KMS-11 (cell line): ENCODE results near the gene WDFY2.

Source experiments
- H2AFZ ChIP-seq: fragments of 200-600 bp; sonication (generic); 2 replicates; pipeline ENCODE4 v1.6.1; 2016; ENCODE audit warnings: antibody characterized with exemption, mixed run types, low read depth
- H3K27ac ChIP-seq: fragments of 200-600 bp; sonication (generic); 2 replicates; pipeline ENCODE4 v1.6.1; 2016; ENCODE audit warnings: mild to moderate bottlenecking, mixed run types
- H3K27me3 ChIP-seq: fragments of 200-600 bp; sonication (generic); 2 replicates; pipeline ENCODE4 v1.6.1; 2017; ENCODE audit warnings: mild to moderate bottlenecking, low read depth, mixed run types, moderate library complexity; ENCODE audit not compliant: insufficient read depth
- H3K36me3 ChIP-seq: fragments of 200-600 bp; sonication (generic); 2 replicates; pipeline ENCODE4 v1.6.1; 2017; ENCODE audit warnings: mild to moderate bottlenecking, mixed run types; ENCODE audit not compliant: insufficient read depth
- H3K4me1 ChIP-seq: fragments of 200-600 bp; sonication (generic); 2 replicates; pipeline ENCODE4 v1.6.1; 2016; ENCODE audit warnings: mild to moderate bottlenecking, low read depth, mixed run types; ENCODE audit not compliant: poor library complexity, severe bottlenecking
- H3K4me2 ChIP-seq: fragments of 200-600 bp; sonication (generic); 2 replicates; pipeline ENCODE4 v1.7.0; 2016; ENCODE audit warnings: mild to moderate bottlenecking, mixed run types
- H3K4me3 ChIP-seq: fragments of 200-600 bp; sonication (generic); IDR thresholded peaks from 2 replicates; pipeline ENCODE4 v1.6.1; 2017; ENCODE audit warnings: low read depth, low read length, mixed read lengths; ENCODE audit not compliant: insufficient read depth
- H3K79me2 ChIP-seq: fragments of 200-600 bp; sonication (generic); 2 replicates; pipeline ENCODE4 v1.6.1; 2016; ENCODE audit warnings: low read depth, mixed run types; ENCODE audit not compliant: insufficient read depth
- H3K9ac ChIP-seq: fragments of 200-600 bp; sonication (generic); 2 replicates; pipeline ENCODE4 v1.6.1; 2016; ENCODE audit warnings: mild to moderate bottlenecking, mixed run types
- H4K20me1 ChIP-seq: fragments of 200-600 bp; sonication (generic); 2 replicates; pipeline ENCODE4 v1.6.1; 2016; ENCODE audit warnings: mild to moderate bottlenecking, mixed run types; ENCODE audit not compliant: insufficient read depth
- CTCF ChIP-seq: fragments of 200-600 bp; sonication (generic); conservative IDR thresholded peaks from 2 replicates; pipeline ENCODE4 v1.6.1; 2017; ENCODE audit warnings: low read depth, mild to moderate bottlenecking, antibody characterized with exemption, low read length, moderate library complexity, mixed read lengths

The WDFY2 gene

GRCh38 chr13:51785712-51786424 is 201.6 kb downstream of the WDFY2 start:
- Histone ChIP-seq H3K27ac (no peak overlapping the region), H3K4me2 (no peak overlapping the region), H2AFZ (no peak overlapping the region), H3K9ac (no peak overlapping the region), H3K79me2 (no peaks in the 10 kb centered on the region), H3K36me3 (no peaks in the 10 kb centered on the region), H3K27me3 (no peaks in the 10 kb centered on the region), H3K4me3 (no peak overlapping the region), H4K20me1 (no peaks in the 10 kb centered on the region), H3K4me1 (no peaks in the 10 kb centered on the region)
- TF ChIP-seq CTCF, result no peak

- Histone ChIP-seq H2AFZ (no peak overlapping the region), H3K4me3 (no peak overlapping the region)
Measured at GRCh38 chr13:51786425-51787265, 202.4 kb downstream of the WDFY2 start.

GRCh38 chr13:51793570-51794271 is 209.5 kb downstream of the WDFY2 start:
- Histone ChIP-seq H3K79me2 (no peaks in the 10 kb centered on the region), H3K27me3 (no peaks in the 10 kb centered on the region), H3K9ac (no peak overlapping the region), H3K4me3 (no peak overlapping the region), H2AFZ (no peak overlapping the region), H3K4me1 (peaks cover 10% of the 10 kb centered on the region), H3K4me2 (no peak overlapping the region), H3K36me3 (no peaks in the 10 kb centered on the region), H3K27ac (no peak overlapping the region), H4K20me1 (no peaks in the 10 kb centered on the region)
- TF ChIP-seq CTCF, result no peak

More at GRCh38 chr13:51786425-51787265, 202.4 kb downstream of the WDFY2 start:
- Histone ChIP-seq H3K36me3 (no peaks in the 10 kb centered on the region), H3K27me3 (no peaks in the 10 kb centered on the region), H3K79me2 (no peaks in the 10 kb centered on the region), H3K4me1 (no peaks in the 10 kb centered on the region), H3K4me2 (no peak overlapping the region), H3K9ac (no peak overlapping the region), H4K20me1 (no peaks in the 10 kb centered on the region), H3K27ac (no peak overlapping the region)
- TF ChIP-seq CTCF, result no peak

GRCh38 chr13:51794964-51795363 is 210.7 kb downstream of the WDFY2 start:
- H3K4me2 ChIP-seq, result no peak overlapping the region
- peaks cover 10% of the 10 kb centered on the region for H3K4me1 ChIP-seq

More at GRCh38 chr13:51794964-51795363, 210.7 kb downstream of the WDFY2 start:
- Histone ChIP-seq H2AFZ (no peak overlapping the region), H3K27ac (no peak overlapping the region), H4K20me1 (no peaks in the 10 kb centered on the region), H3K36me3 (no peaks in the 10 kb centered on the region), H3K4me3 (no peak overlapping the region), H3K9ac (no peak overlapping the region), H3K27me3 (no peaks in the 10 kb centered on the region), H3K79me2 (no peaks in the 10 kb centered on the region)
- TF ChIP-seq CTCF, result no peak
